ENCODE data around the gene CCDC127.

Gene CCDC127

GRCh38 chr5:149745-150485 lies 68.0 kb downstream of the CCDC127 start:
- peak; percentile 63 for DNase-seq (ENCODE audit: low read depth)
- H3K9me3 ChIP-seq (ENCODE audit: control insufficient read depth, low read length): peaks cover 23% of the 10 kb centered on the region
- no peak overlapping the region for H3K9ac ChIP-seq (ENCODE audit: low read length)
- H3K4me1 ChIP-seq (ENCODE audit: control insufficient read depth, insufficient read depth, low read length): no peaks in the 10 kb centered on the region
- H3K4me3 ChIP-seq (ENCODE audit: low read length): no peak overlapping the region
- H3K36me3 ChIP-seq (ENCODE audit: control insufficient read depth, insufficient read depth, low read length, severe bottlenecking): no peaks in the 10 kb centered on the region
- peaks cover 7% of the 10 kb centered on the region for H3K27me3 ChIP-seq (replicated peaks; ENCODE audit: control insufficient read depth, insufficient read depth, low read length)

- Histone ChIP-seq H3K36me3 (ENCODE audit: control insufficient read depth, insufficient read depth, low read length, severe bottlenecking) (no peaks in the 10 kb centered on the region), H3K4me1 (ENCODE audit: control insufficient read depth, insufficient read depth, low read length) (no peaks in the 10 kb centered on the region), H3K9me3 (ENCODE audit: control insufficient read depth, low read length) (peaks cover 23% of the 10 kb centered on the region), H3K27me3 (replicated peaks; ENCODE audit: control insufficient read depth, insufficient read depth, low read length) (peaks cover 7% of the 10 kb centered on the region), H3K9ac (ENCODE audit: low read length) (no peak overlapping the region), H3K4me3 (ENCODE audit: low read length) (no peak overlapping the region)
- DNase-seq (ENCODE audit: low read depth): no peak
Measured at GRCh38 chr5:147751-148150, 70.2 kb downstream of the CCDC127 start.
